Skeletal muscle cell (primary cell): Measurements from ENCODE around the gene FGR.
"Not testable (repeated sequence)": the region's sequence is repeated elsewhere in the genome, so short reads cannot be mapped to it uniquely, and the experiment has no call there.

ENCODE experiments used
- DNase-seq: peaks from one replicate; pipeline ENCODE4 v3.0.0-alpha.2; 2010; ENCODE audit warnings: low read depth
- H3K4me3 ChIP-seq: 2 replicates; pipeline ENCODE4 v1.5.1; 2011; ENCODE audit warnings: low read depth, mild to moderate bottlenecking, control low read depth, low read length, moderate library complexity

The FGR gene

DNA sequence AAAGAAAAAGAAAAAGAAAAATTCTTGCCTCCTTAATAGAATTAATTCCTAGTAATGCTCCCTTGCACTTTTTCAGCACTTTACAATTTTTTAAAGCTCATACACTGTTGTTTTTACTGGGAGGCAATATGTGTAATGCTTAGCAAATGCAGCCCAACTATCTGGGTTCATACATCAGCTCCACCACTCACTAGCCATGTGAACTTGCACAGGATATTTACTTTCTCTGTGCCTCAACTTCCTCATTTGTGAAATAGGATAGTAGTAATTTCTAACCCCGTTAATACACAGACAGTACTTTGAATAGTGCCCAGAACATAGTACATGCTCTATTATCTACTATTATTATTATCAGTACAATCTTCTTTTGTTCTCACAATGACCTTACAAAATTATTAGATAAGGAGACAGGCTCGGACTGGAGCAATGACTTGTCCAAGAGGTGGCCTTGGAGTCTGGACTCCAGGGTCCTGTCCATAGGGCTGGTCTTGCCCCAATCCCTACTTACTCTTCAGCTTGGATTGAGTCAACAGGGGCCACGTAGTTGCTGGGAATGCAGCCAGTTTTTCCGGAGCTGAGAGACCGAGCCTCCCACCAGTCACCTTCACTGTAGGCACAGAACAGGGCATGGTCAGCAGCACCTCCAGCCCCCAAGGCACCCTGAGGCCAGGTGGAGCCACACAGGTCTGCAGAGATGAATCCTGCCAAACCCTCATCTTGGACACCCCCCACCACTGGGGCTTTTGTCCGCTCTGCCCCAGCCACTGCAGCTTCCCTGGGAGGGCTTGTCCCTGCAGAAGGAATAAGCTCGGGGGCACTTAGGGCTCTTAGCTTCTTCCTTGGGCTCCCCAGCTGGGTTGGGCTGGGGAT is 13.7 kb downstream of the FGR start:
- no peak overlapping the region for H3K4me3 ChIP-seq
- no peak for DNase-seq

GRCh38 chr1:27619782-27620438 is 15.1 kb downstream of the FGR start:
- not testable (repeated sequence) for DNase-seq, H3K4me3 ChIP-seq

DNA sequence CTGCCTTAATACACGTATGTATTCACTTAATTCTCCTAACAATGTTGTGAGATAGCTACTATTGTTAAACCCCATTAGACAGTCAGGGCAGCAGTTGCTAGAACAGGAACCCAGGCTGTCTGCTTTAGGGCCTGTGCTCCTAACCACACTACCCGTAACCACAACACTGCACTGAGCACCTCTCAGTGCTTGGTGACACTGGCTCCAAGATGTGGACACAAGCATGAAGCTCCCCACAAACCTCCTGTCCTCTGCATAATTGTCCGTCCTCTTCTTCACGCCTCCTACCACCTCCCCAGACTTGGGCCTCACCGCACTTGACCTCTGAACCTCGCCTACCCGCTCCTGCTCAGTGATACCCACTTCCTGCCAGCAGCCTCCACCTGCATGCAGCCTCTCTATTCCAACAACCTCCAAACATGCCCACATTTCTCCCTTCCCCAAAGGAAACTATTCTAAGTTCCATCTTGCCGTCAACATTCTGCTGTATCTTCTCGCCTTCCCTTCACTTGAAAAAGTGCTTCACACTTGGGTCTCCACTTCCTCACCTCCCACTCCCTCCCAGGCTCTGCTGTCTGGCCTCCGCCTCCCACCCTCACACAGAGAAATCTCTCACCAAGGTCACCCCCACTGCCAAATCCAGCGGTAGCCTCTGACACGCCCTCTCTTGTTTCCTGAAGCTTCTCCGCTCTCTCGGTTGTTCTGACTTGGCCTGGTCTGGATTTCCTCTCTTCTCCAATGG is 16.5 kb downstream of the FGR start:
- no peak overlapping the region for H3K4me3 ChIP-seq
- no peak for DNase-seq

GRCh38 chr1:27617420-27617819 is 17.6 kb downstream of the FGR start:
- H3K4me3 ChIP-seq = no peak overlapping the region
- no peak for DNase-seq

GRCh38 chr1:27616441-27616840 is 18.5 kb downstream of the FGR start:
- H3K4me3 ChIP-seq = no peak overlapping the region
- DNase-seq = no peak

DNA sequence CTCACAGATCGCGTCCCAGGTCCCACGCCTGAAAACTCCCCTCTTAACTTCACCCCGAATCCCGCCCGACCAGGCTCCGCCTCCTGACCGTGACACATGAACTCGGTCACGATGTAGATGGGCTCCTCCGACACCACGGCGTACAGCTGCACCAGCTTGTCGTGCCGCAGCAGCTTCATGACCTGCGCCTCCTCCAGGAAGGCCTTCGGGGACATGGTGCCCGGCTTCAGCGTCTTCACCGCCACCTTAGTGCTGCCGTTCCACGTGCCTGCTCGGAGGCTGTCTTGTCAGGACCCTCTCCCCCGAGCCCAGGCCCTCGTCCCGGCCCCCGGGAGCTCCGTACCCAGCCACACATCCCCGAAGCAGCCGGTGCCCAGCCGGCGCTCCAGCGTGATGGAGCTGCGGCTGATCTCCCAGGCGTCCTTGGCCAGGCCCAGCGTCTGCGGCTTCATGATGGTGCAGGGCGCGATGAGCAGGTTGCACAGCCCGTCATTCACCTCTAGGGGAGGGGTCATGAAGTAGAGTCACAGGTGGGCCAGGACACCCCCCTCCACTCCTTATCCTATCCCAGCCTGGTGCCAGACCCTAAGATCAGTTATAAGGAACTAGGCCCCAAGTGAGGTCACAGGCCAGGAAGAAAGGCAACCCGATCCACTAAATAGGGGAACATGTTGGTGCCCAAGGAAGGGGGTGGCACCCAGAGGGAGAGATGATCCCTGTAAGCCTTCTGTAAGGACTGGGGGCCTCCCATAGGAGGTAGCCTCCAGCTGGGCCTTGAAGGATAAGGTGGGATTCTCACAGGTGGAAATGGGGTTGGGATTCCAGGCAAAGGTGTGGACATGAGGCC is 19.4 kb downstream of the FGR start:
- DNase-seq = no peak
- H3K4me3 ChIP-seq = no peak overlapping the region

DNA sequence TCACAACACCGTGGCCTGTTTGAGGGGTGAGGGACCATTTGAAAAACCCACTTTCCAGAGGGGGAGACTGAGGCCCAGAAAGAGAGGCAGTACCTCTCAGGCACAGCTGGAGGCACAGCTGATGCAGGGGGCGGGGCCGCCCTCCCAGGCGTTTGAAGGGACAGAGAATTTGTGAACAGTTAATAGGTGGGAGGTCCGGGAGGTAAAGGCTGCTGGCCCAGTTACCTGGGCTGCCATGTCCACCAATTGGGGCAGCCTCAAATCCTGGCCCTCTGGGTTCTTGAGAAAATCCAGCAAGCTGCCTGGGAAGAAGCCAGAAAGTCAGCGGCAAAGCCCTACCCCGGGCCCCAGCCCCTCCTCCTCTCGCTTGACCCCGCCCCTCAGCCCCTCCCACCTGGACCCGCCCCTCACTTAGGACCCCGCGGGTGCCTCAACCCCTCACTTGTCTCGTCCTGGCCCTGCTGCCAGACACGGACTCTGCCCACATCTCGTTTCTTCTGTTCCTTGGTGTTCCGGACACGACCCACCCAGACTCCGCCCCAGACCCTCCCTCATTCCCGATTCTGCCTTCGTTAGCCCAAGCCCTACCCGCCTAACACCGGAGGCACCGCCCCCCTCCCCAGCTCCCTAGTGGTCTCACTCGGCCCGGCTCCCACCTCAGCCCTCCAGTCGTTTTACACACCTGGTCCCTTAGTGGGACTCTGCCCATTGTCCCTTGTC is 20.2 kb downstream of the FGR start:
- no peak for DNase-seq
- H3K4me3 ChIP-seq = no peak overlapping the region

GRCh38 chr1:27614043-27614624 is 20.9 kb downstream of the FGR start:
- H3K4me3 ChIP-seq = no peak overlapping the region

DNA sequence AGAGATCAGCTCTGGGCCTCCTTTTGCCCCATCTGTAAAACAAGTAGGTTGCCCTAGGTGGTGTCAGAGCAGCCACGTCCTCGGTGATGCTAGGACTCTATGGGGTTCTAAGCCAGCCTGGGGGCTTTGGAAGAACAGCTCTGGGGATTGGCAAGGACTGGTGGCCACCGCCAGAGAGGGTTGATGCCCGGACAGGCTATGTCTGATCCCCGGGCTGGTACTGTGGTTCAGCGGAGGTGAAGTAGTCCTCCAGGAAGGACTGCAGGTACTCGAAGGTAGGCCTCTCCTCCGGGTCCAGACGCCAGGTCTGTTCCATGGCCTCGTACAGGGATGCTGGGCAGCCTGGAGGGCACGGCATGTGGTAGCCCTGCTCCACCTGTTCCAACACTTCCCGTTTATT is 22.3 kb downstream of the FGR start:
- no peak overlapping the region for H3K4me3 ChIP-seq
- DNase-seq = no peak

More at GRCh38 chr1:27614043-27614624, 20.9 kb downstream of the FGR start:
- DNase-seq = no peak

DNA sequence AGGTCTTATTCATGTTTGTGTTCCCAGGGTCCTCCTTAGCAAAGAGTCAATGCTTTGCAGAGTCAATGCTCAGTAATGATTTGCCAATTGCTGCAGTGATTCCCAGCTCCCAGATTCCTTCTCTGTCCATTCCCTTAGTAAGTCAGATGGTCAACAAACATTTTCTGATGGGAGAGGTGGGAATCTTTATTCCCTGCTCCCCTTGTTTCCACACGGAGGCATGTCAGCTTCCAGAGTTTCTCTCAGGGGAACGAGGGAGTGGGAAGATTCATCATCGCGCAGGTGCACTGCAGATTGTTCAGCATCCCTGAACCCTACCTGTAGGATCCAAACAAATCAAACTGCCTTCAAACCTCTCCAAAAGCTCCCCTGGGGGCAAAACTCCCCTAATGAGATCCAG is 23.5 kb downstream of the FGR start:
- no peak overlapping the region for H3K4me3 ChIP-seq
- no peak for DNase-seq

DNA sequence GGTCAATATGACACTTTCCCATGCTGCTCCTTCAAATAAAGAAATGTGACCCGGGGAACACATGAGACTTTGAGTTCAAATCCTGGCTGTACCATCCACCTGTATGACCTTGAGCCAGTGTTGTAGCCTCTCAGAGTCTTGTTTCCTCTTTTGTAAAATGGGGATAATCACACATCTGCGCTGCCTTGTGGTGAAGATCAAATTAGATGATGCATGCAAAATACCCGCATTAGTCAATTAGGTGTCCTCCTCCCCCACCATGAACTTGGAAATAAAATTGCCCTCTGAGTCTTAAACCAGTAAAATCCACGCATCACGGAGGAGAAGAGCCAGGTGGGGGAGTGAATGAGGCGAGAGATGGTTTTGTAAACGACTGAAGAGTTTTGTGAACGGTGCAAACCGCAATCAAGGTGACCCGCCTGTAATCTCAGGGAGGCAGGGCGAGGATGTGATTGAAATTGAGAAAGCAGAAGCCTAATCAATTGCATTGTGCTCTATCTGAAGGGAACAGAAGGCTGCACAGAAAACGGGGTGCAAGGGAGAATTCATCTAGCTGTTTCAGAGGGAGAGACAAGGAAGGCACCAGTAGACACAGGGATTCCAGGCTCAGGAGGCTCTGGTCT is 25.3 kb downstream of the FGR start:
- H3K4me3 ChIP-seq = no peak overlapping the region

DNA sequence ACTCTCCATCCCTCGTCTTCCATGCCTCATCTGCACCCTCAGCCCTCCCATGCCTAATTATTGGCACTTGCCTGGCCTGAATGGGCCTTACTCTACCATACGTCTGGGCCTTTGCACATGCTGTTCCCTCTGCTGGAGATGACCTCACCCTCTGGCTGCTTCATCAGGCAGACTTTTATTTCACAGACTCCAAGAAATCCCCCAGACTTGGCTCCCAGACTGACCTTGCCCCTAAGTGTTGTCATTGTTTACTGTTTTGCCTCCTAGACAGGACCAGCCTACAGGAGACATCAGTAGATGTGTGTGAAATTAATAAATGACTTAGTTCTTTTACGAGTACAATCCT is 25.8 kb downstream of the FGR start:
- no peak for DNase-seq
- H3K4me3 ChIP-seq = no peak overlapping the region

More for the DNA sequence above, 25.3 kb downstream of the FGR start:
- DNase-seq = no peak

GRCh38 chr1:27607239-27607804 is 27.7 kb downstream of the FGR start:
- DNase-seq = no peak
- no peak overlapping the region for H3K4me3 ChIP-seq

- no peak for DNase-seq
- no peak overlapping the region for H3K4me3 ChIP-seq
Observed at GRCh38 chr1:27606708-27607238, 28.2 kb downstream of the FGR start.

GRCh38 chr1:27605796-27606707 is 28.9 kb downstream of the FGR start:
- H3K4me3 ChIP-seq = no peak overlapping the region
- DNase-seq = no peak

DNA sequence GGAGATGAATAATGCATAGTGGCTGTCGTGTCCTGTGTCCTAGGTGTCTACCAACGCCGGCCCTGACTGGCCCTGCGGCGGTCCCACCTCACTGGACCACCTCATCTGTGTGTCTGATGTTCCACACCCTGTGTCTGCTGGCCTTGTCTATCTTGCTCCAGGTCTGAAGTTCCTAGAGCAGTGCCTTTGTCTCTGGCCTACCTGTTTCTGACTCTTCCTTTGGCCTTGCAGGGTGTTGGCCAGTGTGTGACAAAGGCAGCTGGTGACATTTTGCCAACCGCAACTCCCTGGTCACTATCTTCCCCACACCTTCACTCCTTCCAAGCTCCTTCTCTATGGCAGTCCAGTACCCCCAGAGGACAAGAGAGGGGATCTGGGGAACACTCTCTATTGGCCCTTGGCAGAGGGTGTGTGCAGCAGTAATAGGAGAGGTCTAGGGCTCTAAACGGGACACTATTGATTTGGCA is 29.7 kb downstream of the FGR start:
- no peak overlapping the region for H3K4me3 ChIP-seq
- DNase-seq = no peak
